T-cell (primary cell): ENCODE results near the gene CUEDC1. TPM values are rescaled to one million over a fixed set of nuclear protein-coding genes. Genes with fewer than 3 reads are reported as not detected.
A peak's percentile ranks its signal among the peaks of the same experiment; 100 is the strongest.

ENCODE experiments used
- ATAC-seq, 4 experiments: fragments of 200-7000 bp in 3 of 4; fragments of 150-1000 bp in 1 of 4; cut with Tn5 transposase; replicated peaks in 1 of 4; 1 replicate in 3 of 4; 2 replicates in 1 of 4; pipeline ENCODE4 v1.10.0; 2021; ENCODE audit warnings: moderate library complexity in 3 of 4, mild to moderate bottlenecking in 2 of 4, moderate number of reproducible peaks in 1 of 4
- CTCF ChIA-PET, 2 donors: fragments of 300-600 bp; sonication (Branson Sonifier 250); formaldehyde crosslinking; loops; one replicate each; lab custom pipeline; 2022; ENCODE audit warnings: antibody characterized with exemption in 2 of 2; lab: Charles Lee
- POLR2A ChIA-PET, 2 donors: fragments of 300-600 bp; sonication (Branson Sonifier 250); formaldehyde crosslinking; loops; one replicate each; lab custom pipeline; 2022; ENCODE audit warnings: antibody characterized with exemption in 2 of 2; lab: Charles Lee
- DNase-seq, 35 experiments: peaks; one replicate each; pipeline versions ENCODE4 v3.0.0 to v3.0.0-alpha.2; 2013 to 2023
- H3K27ac ChIP-seq: one replicate; pipeline ENCODE4 v1.5.1; 2013; ENCODE audit warnings: low read length
- H3K27me3 ChIP-seq, 2 experiments: replicated peaks in 1 of 2; 1 replicate in 1 of 2; 2 replicates in 1 of 2; pipeline versions ENCODE4 v1.6.1 to v1.7.0; 2013; ENCODE audit warnings: low read length in 1 of 2, mixed read lengths in 1 of 2; ENCODE audit not compliant: control insufficient read depth in 2 of 2, insufficient read depth in 2 of 2; ENCODE audit errors: extremely low read depth in 1 of 2
- H3K36me3 ChIP-seq, 2 donors: 1 replicate in 1 of 2; 2 replicates in 1 of 2; pipeline versions ENCODE4 v1.6.1 to v1.7.0; 2013; ENCODE audit warnings: low read length in 1 of 2; ENCODE audit not compliant: control insufficient read depth in 2 of 2, insufficient read depth in 1 of 2; ENCODE audit errors: extremely low read depth in 1 of 2
- H3K4me1 ChIP-seq, 2 experiments: 1 replicate in 1 of 2; 2 replicates in 1 of 2; pipeline versions ENCODE4 v1.6.1 to v1.7.0; 2013; ENCODE audit warnings: low read length in 2 of 2, mixed read lengths in 1 of 2; ENCODE audit not compliant: insufficient read depth in 2 of 2, control insufficient read depth in 1 of 2; ENCODE audit errors: extremely low read depth in 1 of 2
- H3K4me3 ChIP-seq, 2 donors: 1 replicate in 1 of 2; 2 replicates in 1 of 2; pipeline versions ENCODE4 v1.5.1 to v1.7.0; 2013; ENCODE audit warnings: mild to moderate bottlenecking in 2 of 2, low read length in 1 of 2, moderate library complexity in 1 of 2; ENCODE audit not compliant: control insufficient read depth in 1 of 2; ENCODE audit errors: extremely low read depth in 1 of 2
- H3K9me3 ChIP-seq: 2 replicates; pipeline ENCODE4 v1.7.0; 2013
- H3K27ac Mint-ChIP-seq, 2 donors: one replicate each; pipeline ENCODE4 v1.8.0; 2020 to 2021; ENCODE audit warnings: mild to moderate bottlenecking in 2 of 2, mixed read lengths in 2 of 2
- H3K27me3 Mint-ChIP-seq, 2 donors: one replicate each; pipeline ENCODE4 v1.8.0; 2021 to 2022; ENCODE audit warnings: mixed read lengths in 2 of 2
- H3K36me3 Mint-ChIP-seq: one replicate; pipeline ENCODE4 v1.8.0; 2021; ENCODE audit warnings: mixed read lengths
- H3K4me1 Mint-ChIP-seq, 3 donors: one replicate each; pipeline ENCODE4 v1.8.0; 2020 to 2022; ENCODE audit warnings: mixed read lengths in 3 of 3, mild to moderate bottlenecking in 1 of 3
- H3K4me3 Mint-ChIP-seq, 3 donors: one replicate each; pipeline ENCODE4 v1.8.0; 2020 to 2022; ENCODE audit warnings: mild to moderate bottlenecking in 3 of 3, mixed read lengths in 3 of 3, moderate library complexity in 3 of 3
- H3K9me3 Mint-ChIP-seq, 3 donors: one replicate each; pipeline ENCODE4 v1.8.0; 2020 to 2022; ENCODE audit warnings: mixed read lengths in 3 of 3
- WGBS: methylation state at CpG from one replicate; pipeline ENCODE4 v1.1.5; 2013; ENCODE audit warnings: missing lambda C conversion rate; ENCODE audit not compliant: insufficient coverage; 5-methylcytosine and 5-hydroxymethylcytosine counted together
- total RNA-seq, 35 experiments: library from RNA in 6 of 35; stranded (reverse) in 6 of 35; fragments of 120-200 nt in 1 of 35; gene quantifications; one replicate each; pipeline versions ENCODE4 v1.2.1 to v1.2.4 and lab custom pipeline; 2013 to 2026

CUEDC1 gene
- total RNA-seq, 5 donors from 2014 or later (not counting 1 experiment from before 2014, with no cell fraction given): 0.33 to 1.4 (median 0.74) TPM; not detected in 1

GRCh38 chr17:57862694-57863667, 92.2 kb downstream of the CUEDC1 start:
- Mint-ChIP-seq H3K36me3 (no peaks in the 10 kb centered on the region), H3K4me3 (peak overlapping the region in 1 of 3 donors; percentile 37), H3K9me3 (no peaks in the 10 kb centered on the region), H3K27ac (no peak overlapping the region), H3K4me1 (peaks cover 17 to 21% (median 18%) of the 10 kb centered on the region in 3 donors), H3K27me3 (peaks cover 6 to 17% of the 10 kb centered on the region in 2 donors)
- Histone ChIP-seq H3K27ac (no peak overlapping the region), H3K27me3 (peaks cover 0 to 51% of the 10 kb centered on the region in 2 experiments), H3K4me1 (peaks cover 8 to 27% of the 10 kb centered on the region in 2 experiments), H3K36me3 (no peaks in the 10 kb centered on the region), H3K9me3 (no peaks in the 10 kb centered on the region), H3K4me3 (no peak overlapping the region)
- no peak for ATAC-seq
- 86% methylated on average over 7 of the region's 16 CpGs for WGBS
- ChIA-PET POLR2A (interaction anchor here in 1 of 2 donors (0.6 kb wide), 1 partner anchor 762 kb away, joined by 6 read pairs; no protein-coding TSS in a partner anchor), CTCF (interaction anchor here (0.6 to 1.3 kb wide), 4 partner anchors 16 to 607 kb away, joined by 3 to 6 read pairs (median 4); partner anchors contain the start of gene MSI2 (in 1 of the 2))
- DNase-seq: no peak

- no peaks in the 10 kb centered on the region for H3K9me3 Mint-ChIP-seq
- DNase-seq (peak in 1 of 35 experiments; percentile 3), ATAC-seq (peak in 1 of 4 experiments; percentile 17)
- Histone ChIP-seq H3K27ac (no peak overlapping the region), H3K4me3 (peak overlapping the region in 1 of 2 donors; percentile 80), H3K27me3 (peaks cover 0 to 51% of the 10 kb centered on the region in 2 experiments), H3K36me3 (no peaks in the 10 kb centered on the region), H3K4me1 (peaks cover 8 to 20% of the 10 kb centered on the region in 2 experiments), H3K9me3 (no peaks in the 10 kb centered on the region)
- H3K4me3 Mint-ChIP-seq: peak overlapping the region in 1 of 3 donors; percentile 37
- H3K27me3 Mint-ChIP-seq: peaks cover 6 to 17% of the 10 kb centered on the region in 2 donors
- H3K27ac Mint-ChIP-seq: no peak overlapping the region
- ChIA-PET POLR2A (interaction anchor here in 1 of 2 donors (0.6 kb wide), 2 partner anchors 140 to 763 kb away, joined by 3 to 6 read pairs; no protein-coding TSS in a partner anchor), CTCF (interaction anchor here (0.7 to 8.3 kb wide), 4 partner anchors 29 to 275 kb away, joined by 3 to 68 read pairs (median 4); no protein-coding TSS in a partner anchor)
- 43% methylated on average over 52 of the region's 58 CpGs for WGBS
- H3K36me3 Mint-ChIP-seq: no peaks in the 10 kb centered on the region
- peaks cover 10 to 14% (median 11%) of the 10 kb centered on the region in 3 donors for H3K4me1 Mint-ChIP-seq
Measured at GRCh38 chr17:57861790-57862693, 93.2 kb downstream of the CUEDC1 start.

- H3K27ac Mint-ChIP-seq: peak overlapping the region in 1 of 2 donors; percentile 39
- ChIA-PET POLR2A (interaction anchor here in 1 of 2 donors (0.5 to 0.6 kb wide), 2 partner anchors 141 to 149 kb away, joined by 3 read pairs; no protein-coding TSS in a partner anchor), CTCF (interaction anchor here (0.5 to 8.3 kb wide), 8 partner anchors 10 to 276 kb away, joined by 3 to 68 read pairs (median 4); no protein-coding TSS in a partner anchor)
- 1% methylated on average over 25 of the region's 34 CpGs for WGBS
- H3K9me3 Mint-ChIP-seq: no peaks in the 10 kb centered on the region
- Histone ChIP-seq H3K4me3 (peak overlapping the region; percentile 35 to 80), H3K27me3 (peaks cover 0 to 51% of the 10 kb centered on the region in 2 experiments), H3K36me3 (no peaks in the 10 kb centered on the region), H3K27ac (no peak overlapping the region), H3K4me1 (peaks cover 8 to 20% of the 10 kb centered on the region in 2 experiments), H3K9me3 (no peaks in the 10 kb centered on the region)
- H3K27me3 Mint-ChIP-seq: peaks cover 6 to 17% of the 10 kb centered on the region in 2 donors
- H3K4me3 Mint-ChIP-seq: peak overlapping the region; percentile 76 to 87 (median 77)
- H3K36me3 Mint-ChIP-seq: no peaks in the 10 kb centered on the region
- DNase-seq (peak in 24 of 35 experiments; percentile 13 to 57 (median 30)), ATAC-seq (peak; percentile 72 to 83 (median 81))
- peaks cover 10 to 14% (median 11%) of the 10 kb centered on the region in 3 donors for H3K4me1 Mint-ChIP-seq
Measured at GRCh38 chr17:57861000-57861789, 94.0 kb downstream of the CUEDC1 start.

- H3K9me3 Mint-ChIP-seq: no peaks in the 10 kb centered on the region
- H3K4me3 ChIP-seq: peak overlapping the region; percentile 35 to 80
- peak overlapping the region in 1 of 2 donors; percentile 39 for H3K27ac Mint-ChIP-seq
- ATAC-seq (peak in 1 of 4 experiments; percentile 5), DNase-seq (no peak)
- no peak overlapping the region for H3K27ac ChIP-seq
- peaks cover 0 to 53% of the 10 kb centered on the region in 2 experiments for H3K27me3 ChIP-seq
- peaks cover 8 to 20% of the 10 kb centered on the region in 2 experiments for H3K4me1 ChIP-seq
- H3K9me3 ChIP-seq: no peaks in the 10 kb centered on the region
- WGBS: 88% methylated on average over 6 of the region's 6 CpGs
- H3K36me3 ChIP-seq: no peaks in the 10 kb centered on the region
- H3K4me3 Mint-ChIP-seq: peak overlapping the region; percentile 76 to 87 (median 77)
- no peaks in the 10 kb centered on the region for H3K36me3 Mint-ChIP-seq
- peaks cover 10 to 14% (median 11%) of the 10 kb centered on the region in 3 donors for H3K4me1 Mint-ChIP-seq
- ChIA-PET POLR2A (interaction anchor here (0.5 to 0.6 kb wide), 3 partner anchors 149 to 1234 kb away, joined by 3 to 11 read pairs (median 6); partner anchors contain the start of gene DYNLL2 (in 1 of the 2)), CTCF (interaction anchor here (0.5 to 8.3 kb wide), 14 partner anchors 11 to 574 kb away, joined by 3 to 68 read pairs (median 4); partner anchors contain the start of gene MRPS23 (in 2 of the 2))
- H3K27me3 Mint-ChIP-seq: peaks cover 6 to 17% of the 10 kb centered on the region in 2 donors
Measured at GRCh38 chr17:57860414-57860999, 94.7 kb downstream of the CUEDC1 start.
